ENCODE data around the gene REXO5.

DNA sequence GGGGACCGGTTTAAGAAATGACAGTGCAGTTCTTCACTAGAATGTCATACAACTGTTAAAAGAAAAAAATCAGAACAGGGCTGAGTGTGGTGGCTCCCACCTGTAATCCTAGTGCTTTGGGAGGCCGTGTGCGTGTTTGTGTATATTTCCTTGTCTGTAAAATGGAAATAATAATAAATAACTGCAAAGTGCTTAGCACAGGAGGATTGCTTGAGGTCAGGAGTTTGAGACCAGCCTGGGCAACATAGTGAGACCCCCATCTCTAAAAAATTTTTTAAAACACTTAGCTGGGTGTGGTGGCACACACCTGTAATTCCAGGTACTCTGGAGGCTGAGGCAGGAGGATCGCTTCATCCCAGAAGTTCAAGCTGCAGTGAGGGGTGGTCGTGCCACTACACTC lies 40.0 kb upstream of the REXO5 start:
- TF ChIP-seq CTCF (IDR thresholded peaks at IDR 0.05) (no peak), POLR2A (IDR thresholded peaks at IDR 0.05) (no peak)

Measured in body of pancreas (tissue), 4 donors.